ENCODE results near the gene RHO.

GRCh38 chr3:129520960-129521359 lies 7.5 kb upstream of the RHO start:
- TF ChIP-seq POLR2A (IDR thresholded peaks at IDR 0.05) = no peak
- TF ChIP-seq, protein P1, sequence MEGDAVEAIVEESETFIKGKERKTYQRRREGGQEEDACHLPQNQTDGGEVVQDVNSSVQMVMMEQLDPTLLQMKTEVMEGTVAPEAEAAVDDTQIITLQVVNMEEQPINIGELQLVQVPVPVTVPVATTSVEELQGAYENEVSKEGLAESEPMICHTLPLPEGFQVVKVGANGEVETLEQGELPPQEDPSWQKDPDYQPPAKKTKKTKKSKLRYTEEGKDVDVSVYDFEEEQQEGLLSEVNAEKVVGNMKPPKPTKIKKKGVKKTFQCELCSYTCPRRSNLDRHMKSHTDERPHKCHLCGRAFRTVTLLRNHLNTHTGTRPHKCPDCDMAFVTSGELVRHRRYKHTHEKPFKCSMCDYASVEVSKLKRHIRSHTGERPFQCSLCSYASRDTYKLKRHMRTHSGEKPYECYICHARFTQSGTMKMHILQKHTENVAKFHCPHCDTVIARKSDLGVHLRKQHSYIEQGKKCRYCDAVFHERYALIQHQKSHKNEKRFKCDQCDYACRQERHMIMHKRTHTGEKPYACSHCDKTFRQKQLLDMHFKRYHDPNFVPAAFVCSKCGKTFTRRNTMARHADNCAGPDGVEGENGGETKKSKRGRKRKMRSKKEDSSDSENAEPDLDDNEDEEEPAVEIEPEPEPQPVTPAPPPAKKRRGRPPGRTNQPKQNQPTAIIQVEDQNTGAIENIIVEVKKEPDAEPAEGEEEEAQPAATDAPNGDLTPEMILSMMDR (IDR thresholded peaks at IDR 0.05) = no peak
- TF ChIP-seq EP300 (IDR thresholded peaks at IDR 0.05) = no peak
